Measurements from ENCODE around the gene SPPL3. TPM values are rescaled to one million over a fixed set of nuclear protein-coding genes. Genes with fewer than 3 reads are reported as not detected.

Gene SPPL3
- total and polyA plus RNA-seq, 8 donors: 5.0 to 63.4 (median 18.0) TPM

DNA sequence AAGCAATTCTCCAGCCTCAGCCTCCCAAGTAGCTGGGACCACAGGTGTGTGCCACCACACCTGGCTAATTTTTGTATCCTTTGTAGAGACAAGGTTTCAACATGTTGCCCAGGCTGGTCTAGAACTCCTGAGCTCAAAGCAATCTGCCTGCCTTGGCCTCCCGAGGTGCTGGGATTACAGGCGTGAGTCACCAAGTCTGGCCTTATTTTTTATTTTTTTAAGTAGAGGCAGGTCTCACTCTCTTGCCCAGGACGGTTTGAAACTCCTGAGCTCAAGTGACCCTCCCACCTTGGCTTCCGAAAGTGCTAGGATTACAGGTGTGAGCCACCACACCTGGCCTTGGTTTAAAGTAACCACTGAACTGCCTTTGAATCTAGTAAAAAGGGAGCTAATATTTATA lies 56.8 kb downstream of the SPPL3 start:
- H3K4me1 ChIP-seq: peaks cover 19 to 96% (median 61%) of the 10 kb centered on the region in 4 donors
- WGBS, 5 donors: 50 to 64% (median 55%) methylated on average over 4 of the region's 4 CpGs
- no peaks in the 10 kb centered on the region for H3K36me3 ChIP-seq
- DNase-seq: no peak
- no peaks in the 10 kb centered on the region for H3K9me3 ChIP-seq
- TF ChIP-seq, protein P1, sequence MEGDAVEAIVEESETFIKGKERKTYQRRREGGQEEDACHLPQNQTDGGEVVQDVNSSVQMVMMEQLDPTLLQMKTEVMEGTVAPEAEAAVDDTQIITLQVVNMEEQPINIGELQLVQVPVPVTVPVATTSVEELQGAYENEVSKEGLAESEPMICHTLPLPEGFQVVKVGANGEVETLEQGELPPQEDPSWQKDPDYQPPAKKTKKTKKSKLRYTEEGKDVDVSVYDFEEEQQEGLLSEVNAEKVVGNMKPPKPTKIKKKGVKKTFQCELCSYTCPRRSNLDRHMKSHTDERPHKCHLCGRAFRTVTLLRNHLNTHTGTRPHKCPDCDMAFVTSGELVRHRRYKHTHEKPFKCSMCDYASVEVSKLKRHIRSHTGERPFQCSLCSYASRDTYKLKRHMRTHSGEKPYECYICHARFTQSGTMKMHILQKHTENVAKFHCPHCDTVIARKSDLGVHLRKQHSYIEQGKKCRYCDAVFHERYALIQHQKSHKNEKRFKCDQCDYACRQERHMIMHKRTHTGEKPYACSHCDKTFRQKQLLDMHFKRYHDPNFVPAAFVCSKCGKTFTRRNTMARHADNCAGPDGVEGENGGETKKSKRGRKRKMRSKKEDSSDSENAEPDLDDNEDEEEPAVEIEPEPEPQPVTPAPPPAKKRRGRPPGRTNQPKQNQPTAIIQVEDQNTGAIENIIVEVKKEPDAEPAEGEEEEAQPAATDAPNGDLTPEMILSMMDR (IDR thresholded peaks at IDR 0.05): no peak
- H3K27me3 ChIP-seq: no peaks in the 10 kb centered on the region
- no peak overlapping the region for H3K4me3 ChIP-seq
- intact Hi-C loops (cut with DNase I; ENCODE audit: low total_unique reads): no loop called here
- H3K27ac ChIP-seq: peak overlapping the region in 3 of 5 donors; percentile 14 to 47 (median 25)

DNA sequence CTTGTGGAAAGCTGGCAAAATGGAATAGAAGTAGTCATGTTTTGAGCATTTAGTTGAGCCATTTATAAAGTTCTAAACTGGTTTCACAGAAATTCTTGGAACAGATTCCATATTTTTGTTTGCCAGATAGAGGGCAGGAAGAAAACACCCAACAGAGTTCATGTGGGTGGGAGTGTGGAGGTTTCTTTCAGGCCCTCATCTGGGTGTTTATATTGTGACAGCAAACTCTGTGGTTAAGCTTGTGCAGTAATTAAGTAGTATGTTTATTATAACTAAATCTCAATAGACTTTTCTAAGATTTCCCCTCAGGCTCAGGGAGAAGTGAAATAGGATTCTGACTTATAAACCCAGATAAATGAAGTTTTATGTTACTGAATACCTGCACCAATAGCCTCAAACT lies 57.4 kb downstream of the SPPL3 start:
- H3K27ac ChIP-seq: no peak overlapping the region
- H3K9me3 ChIP-seq: no peaks in the 10 kb centered on the region
- H3K27me3 ChIP-seq: no peaks in the 10 kb centered on the region
- TF ChIP-seq POLR2A (IDR thresholded peaks at IDR 0.05): no peak
- TF ChIP-seq, protein P1 (IDR thresholded peaks at IDR 0.05): no peak
- no peak for TF ChIP-seq EP300 (IDR thresholded peaks at IDR 0.05)
- TF ChIP-seq POLR2AphosphoS5 (IDR thresholded peaks at IDR 0.05): no peak
- intact Hi-C loops (cut with DNase I; ENCODE audit: low total_unique reads): no loop called here
- no peak for DNase-seq
- peaks cover 19 to 94% (median 59%) of the 10 kb centered on the region in 4 donors for H3K4me1 ChIP-seq
- no peaks in the 10 kb centered on the region for H3K36me3 ChIP-seq
- H3K4me3 ChIP-seq: no peak overlapping the region

DNA sequence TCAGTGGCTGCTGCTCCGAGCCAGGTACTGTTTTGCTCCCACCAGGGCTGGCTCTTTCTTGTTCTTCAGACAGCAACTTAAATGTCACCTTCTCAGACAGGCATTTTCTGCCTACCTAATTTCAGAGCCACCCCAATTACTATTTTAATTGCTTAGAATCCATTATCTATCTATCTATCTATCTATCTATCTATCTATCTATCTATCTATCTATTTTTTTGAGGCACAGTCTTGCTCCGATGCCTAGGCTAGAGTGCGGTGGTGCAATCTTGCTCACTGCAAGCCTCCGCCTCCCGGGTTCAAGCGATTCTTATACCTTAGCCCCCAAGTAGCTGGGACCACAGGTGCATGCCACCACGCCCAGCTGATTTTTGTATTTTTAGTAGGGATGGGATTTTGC lies 58.5 kb downstream of the SPPL3 start:
- Histone ChIP-seq H3K36me3 (peaks cover 0 to 3% (median 0%) of the 10 kb centered on the region in 4 donors), H3K27ac (no peak overlapping the region), H3K9me3 (no peaks in the 10 kb centered on the region), H3K4me3 (no peak overlapping the region), H3K27me3 (no peaks in the 10 kb centered on the region), H3K4me1 (peaks cover 19 to 93% (median 54%) of the 10 kb centered on the region in 4 donors)
- intact Hi-C loops (cut with DNase I; ENCODE audit: low total_unique reads): no loop called here
- no peak for DNase-seq
- TF ChIP-seq EP300 (IDR thresholded peaks at IDR 0.05): no peak
- TF ChIP-seq POLR2A (IDR thresholded peaks at IDR 0.05): no peak
- TF ChIP-seq POLR2AphosphoS5 (IDR thresholded peaks at IDR 0.05): no peak
- TF ChIP-seq, protein P1 (IDR thresholded peaks at IDR 0.05): no peak
- WGBS, 5 donors: 89 to 98% (median 97%) methylated on average over 7 of the region's 7 CpGs

DNA sequence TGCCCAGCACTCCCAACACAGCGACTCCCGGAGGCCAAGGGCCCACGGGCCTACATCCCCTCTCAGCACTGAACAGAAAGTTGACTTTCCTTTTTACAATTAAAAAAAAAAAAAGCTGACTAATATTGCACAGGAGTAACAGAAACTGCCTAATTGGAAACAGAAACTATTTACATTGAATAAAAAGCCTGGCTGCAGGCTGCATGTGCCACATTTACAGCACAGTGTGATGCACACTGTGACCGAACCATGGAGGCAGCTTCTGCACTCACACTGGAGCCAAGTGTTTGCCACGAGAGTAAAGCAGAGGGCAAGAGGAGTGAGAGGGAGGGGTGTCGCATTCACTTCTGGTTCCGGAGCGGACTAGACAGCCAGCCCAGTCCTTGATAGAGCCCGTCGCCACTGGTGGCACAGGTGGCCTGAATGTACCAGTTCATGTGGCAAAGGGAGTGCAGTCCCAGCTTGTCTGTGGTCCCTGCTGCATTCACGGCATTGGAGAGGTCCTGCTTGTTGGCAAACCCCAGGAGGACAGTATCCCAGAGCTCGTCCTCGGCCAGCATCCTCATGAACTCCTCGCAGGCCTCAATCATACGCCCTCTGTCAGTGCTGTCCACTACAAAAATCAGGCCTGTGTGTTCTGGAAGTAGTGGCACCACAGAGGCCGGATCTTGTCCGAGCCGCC lies 59.2 kb downstream of the SPPL3 start:
- Histone ChIP-seq H3K27ac (no peak overlapping the region), H3K27me3 (no peaks in the 10 kb centered on the region), H3K4me3 (no peak overlapping the region), H3K36me3 (peaks cover 0 to 4% (median 0%) of the 10 kb centered on the region in 4 donors), H3K9me3 (no peaks in the 10 kb centered on the region), H3K4me1 (peaks cover 19 to 85% (median 51%) of the 10 kb centered on the region in 4 donors)
- 91 to 96% (median 96%) methylated on average over 18 of the region's 18 CpGs for WGBS, 5 donors
- no peak for DNase-seq
- TF ChIP-seq POLR2AphosphoS5 (IDR thresholded peaks at IDR 0.05) (no peak), POLR2A (IDR thresholded peaks at IDR 0.05) (no peak), EP300 (IDR thresholded peaks at IDR 0.05) (no peak)
- TF ChIP-seq, protein P1 (IDR thresholded peaks at IDR 0.05): no peak
- intact Hi-C loops (cut with DNase I; ENCODE audit: low total_unique reads): no loop called here

Data from stomach (tissue), 9 donors.